ENCODE measurements around the gene RIPOR1.
"Not testable (repeated sequence)": the region's sequence is repeated elsewhere in the genome, so short reads cannot be mapped to it uniquely, and the experiment has no call there.

The RIPOR1 gene

GRCh38 chr16:67528222-67528869, at the start of gene RIPOR1:
Gene RIPOR1 (plus strand): TSS chr16:67528829. CDS start chr16:67538447, 9,618 bp downstream.
- DNase-seq, result peak in 1 of 2 experiments; percentile 30

GRCh38 chr16:67480833-67481560, 47.6 kb upstream of the RIPOR1 start, which contains the start of gene ATP6V0D1:
Gene ATP6V0D1 (minus strand): TSS chr16:67481157. CDS start chr16:67481086, 71 bp downstream.
- DNase-seq, result peak; percentile 79 to 94

GRCh38 chr16:67481561-67482232, 46.9 kb upstream of the RIPOR1 start:
- no peak for DNase-seq

GRCh38 chr16:67482233-67482924, 46.2 kb upstream of the RIPOR1 start:
- DNase-seq, result no peak

- DNase-seq, result no peak
These were observed 45.5 kb upstream of the RIPOR1 start, which contains the start of gene AGRP for GRCh38 chr16:67483150-67483549. Gene AGRP (minus strand): TSS chr16:67483547. CDS start chr16:67483398, 149 bp downstream.

GRCh38 chr16:67483731-67484525, 44.7 kb upstream of the RIPOR1 start:
- no peak for DNase-seq

- no peak for DNase-seq
These were observed 41.8 kb upstream of the RIPOR1 start for GRCh38 chr16:67486805-67487204.

- not testable (repeated sequence) for DNase-seq
These were observed 41.1 kb upstream of the RIPOR1 start for GRCh38 chr16:67487561-67487960.

- DNase-seq, result no peak
These were observed 39.1 kb upstream of the RIPOR1 start for GRCh38 chr16:67489401-67490083.

GRCh38 chr16:67490335-67491096, 38.1 kb upstream of the RIPOR1 start:
- DNase-seq, result no peak

- DNase-seq, result no peak
These were observed 29.5 kb upstream of the RIPOR1 start for GRCh38 chr16:67499106-67499505.

- peak; percentile 41 to 53 for DNase-seq
These were observed 24.3 kb upstream of the RIPOR1 start for GRCh38 chr16:67504031-67505021.

- no peak for DNase-seq
These were observed 22.2 kb upstream of the RIPOR1 start for GRCh38 chr16:67506468-67506867.

- no peak for DNase-seq
These were observed 19.6 kb upstream of the RIPOR1 start for GRCh38 chr16:67509016-67509415.

- not testable (repeated sequence) for DNase-seq
These were observed 14.7 kb upstream of the RIPOR1 start for GRCh38 chr16:67513892-67514291.

- DNase-seq, result peak; percentile 64 to 85
These were observed 14.2 kb upstream of the RIPOR1 start for GRCh38 chr16:67514382-67514828.

GRCh38 chr16:67516296-67517154, 12.1 kb upstream of the RIPOR1 start:
- no peak for DNase-seq

- no peak for DNase-seq
These were observed 11.5 kb upstream of the RIPOR1 start for GRCh38 chr16:67517155-67517445.

Measured in SW 1271 (cell line).